NCI-H2196 (cell line): ENCODE results near the gene PIMREG.

ENCODE experiments used
- DNase-seq: peaks from one replicate; lab custom pipeline; 2025; ENCODE audit not compliant: unreplicated experiment; lab: John Stamatoyannopoulos, UW

PIMREG gene

GRCh38 chr17:6437956-6438355 is 6.3 kb upstream of the PIMREG start:
- DNase-seq: no peak

DNA sequence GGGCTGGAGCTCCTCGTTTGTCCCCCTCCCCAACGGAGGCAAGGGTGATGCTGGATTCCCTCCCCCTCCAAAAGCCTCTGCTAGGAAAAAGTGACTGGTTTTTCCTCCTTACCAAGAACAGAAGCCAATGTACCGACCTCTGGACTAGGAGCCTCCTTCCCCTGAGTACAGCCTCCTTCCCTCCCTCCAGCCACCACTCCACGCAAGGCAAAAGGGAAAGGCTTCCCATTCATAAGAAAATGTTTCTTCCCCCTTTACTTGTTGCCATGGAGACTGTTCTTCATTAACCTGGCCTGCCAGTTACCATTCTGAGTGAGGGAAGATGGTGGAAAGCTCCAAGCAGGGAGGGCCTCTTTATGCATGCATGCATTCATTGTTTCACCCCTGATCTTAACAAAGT is 4.3 kb upstream of the PIMREG start:
- peak; percentile 2 for DNase-seq

DNA sequence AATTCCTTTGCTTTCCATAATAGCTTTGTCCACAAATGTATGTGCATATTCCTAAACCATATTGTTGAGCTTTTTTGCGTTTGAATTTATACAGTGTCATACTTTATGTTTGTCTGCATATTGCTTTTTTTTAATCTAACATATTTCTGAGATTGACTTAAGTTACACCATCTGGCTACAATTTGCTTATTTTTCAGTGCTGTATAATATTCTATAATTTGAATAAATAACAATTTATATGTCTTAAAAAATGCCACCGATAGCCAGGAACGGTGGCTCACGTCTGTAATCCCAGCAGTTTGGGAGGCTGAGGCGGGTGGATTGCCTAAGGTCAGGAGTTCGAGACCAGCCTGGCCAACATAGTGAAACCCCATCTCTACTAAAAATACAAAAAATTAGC is 1.5 kb upstream of the PIMREG start:
- DNase-seq: no peak

- no peak for DNase-seq
Observed at GRCh38 chr17:6444571-6445335, 498 bp downstream of the PIMREG start.

GRCh38 chr17:6446516-6447100 is 2.4 kb downstream of the PIMREG start:
- DNase-seq: no peak

DNA sequence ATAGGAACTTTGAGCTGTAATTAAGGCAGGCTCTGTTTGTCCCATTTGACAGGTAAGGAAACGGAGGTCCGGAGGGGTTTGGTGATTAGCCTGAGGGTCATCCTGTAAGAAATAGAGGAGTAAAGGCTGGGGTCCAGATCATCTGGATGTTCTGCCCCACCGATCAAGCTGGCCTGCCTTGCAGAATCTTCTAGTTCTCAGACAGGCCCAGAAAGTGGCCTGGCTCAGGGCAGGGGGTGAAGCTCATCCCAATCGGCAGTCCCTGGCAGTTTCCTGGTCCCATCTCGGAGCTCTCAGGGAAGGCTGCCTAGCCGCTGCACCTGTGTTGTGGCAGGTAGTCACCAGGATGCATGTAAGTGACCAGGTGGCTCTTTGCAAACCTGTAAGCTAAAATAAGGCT is 4.2 kb downstream of the PIMREG start:
- DNase-seq: no peak

DNA sequence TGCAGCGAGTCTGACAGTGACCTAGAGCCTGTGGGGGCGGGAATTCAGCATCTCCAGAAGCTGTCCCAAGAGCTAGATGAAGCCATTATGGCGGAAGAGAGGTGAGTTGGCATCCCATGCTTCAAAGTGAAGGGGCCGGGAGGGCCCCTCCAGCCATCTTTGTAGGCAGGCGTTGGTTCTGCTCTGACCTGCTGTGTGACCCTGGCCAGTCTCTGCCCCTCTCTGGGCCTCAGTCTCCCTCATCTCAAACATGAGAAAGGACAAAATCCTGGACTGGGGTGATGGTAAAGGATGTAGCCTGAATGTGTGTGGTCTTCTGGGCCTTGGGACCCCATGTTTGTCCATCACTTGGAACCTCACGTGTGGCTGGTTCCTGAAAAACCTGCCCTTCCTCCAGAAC is 5.1 kb downstream of the PIMREG start:
- no peak for DNase-seq

DNA sequence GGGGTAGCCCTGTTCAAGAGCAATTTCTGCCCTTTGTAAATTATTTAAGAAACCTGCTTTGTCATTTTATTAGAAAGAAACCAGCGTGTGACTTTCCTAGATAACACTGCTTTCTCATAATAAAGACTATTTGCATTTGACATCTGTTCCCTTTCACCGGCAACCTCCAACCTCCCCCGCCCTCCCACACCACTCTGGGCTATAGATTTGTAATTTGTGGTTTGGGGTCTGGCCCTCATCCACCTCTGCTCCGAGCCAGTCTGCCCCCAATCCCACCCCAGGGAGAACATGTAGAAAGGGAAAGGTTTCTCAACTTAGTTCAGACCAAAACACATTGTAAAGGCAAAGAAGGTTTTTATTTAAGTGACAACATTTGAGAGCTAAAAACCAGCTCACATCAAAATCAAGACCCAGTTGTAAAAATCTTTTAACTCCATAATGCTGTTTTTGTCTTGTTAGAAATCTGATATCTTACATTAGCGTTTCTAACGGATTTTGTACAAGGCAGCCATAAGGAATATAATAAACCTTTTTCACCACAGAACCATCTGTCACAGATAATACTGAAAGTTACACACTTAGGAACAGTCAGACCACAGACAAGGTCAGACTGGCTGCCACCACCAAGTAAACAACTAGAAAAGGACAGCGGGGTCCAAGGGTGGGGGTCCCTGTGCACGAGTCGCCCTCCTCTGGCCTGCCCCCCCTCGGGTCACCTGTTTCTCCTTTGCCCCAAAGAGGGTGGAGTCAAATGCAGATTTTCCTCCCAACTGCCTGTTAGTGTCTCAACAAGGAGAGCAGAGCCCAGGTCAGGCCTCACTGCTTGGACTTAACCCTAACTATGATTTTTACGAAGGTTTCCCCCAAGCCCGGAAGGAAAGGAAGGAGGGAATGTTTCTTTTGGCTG is 6.9 kb downstream of the PIMREG start:
- DNase-seq: no peak

DNA sequence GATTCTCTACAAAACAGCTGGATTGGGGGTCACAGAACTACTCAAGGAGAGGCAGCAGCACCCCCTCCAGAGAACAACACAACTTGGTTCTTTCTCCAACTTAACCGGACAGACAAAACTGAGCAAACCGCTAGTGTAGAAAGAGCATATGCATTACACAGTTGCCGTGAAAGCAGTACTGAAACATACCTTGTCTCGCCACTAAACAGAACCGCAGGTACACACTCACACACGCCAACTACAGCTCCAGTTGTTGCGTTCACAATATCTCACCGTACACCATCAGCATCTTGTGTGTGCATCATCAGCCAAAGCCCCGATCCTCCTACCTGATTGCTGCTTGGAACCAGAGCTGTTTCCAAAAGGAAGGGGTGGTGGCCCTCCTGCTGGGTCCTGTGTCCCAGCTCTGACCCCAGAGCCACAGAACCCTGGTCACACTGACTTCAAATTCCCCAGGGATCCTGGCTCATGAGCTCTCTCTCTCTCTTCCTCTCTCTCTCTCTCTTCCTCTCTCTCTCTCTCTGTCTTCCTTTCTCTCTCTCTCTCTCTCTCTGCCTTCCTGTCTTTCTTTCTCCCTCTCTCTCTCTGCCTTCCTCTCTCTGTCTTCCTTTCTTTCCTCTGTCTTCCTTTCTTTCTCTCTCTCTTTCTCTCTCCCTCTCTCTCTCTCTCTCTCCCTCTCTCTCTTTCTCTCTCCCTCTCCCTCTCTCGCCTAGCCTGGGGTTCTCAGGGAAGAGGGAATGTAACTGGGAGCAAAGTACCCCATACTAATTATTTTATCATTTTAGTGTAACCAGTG is 8.4 kb downstream of the PIMREG start:
- DNase-seq: no peak

DNA sequence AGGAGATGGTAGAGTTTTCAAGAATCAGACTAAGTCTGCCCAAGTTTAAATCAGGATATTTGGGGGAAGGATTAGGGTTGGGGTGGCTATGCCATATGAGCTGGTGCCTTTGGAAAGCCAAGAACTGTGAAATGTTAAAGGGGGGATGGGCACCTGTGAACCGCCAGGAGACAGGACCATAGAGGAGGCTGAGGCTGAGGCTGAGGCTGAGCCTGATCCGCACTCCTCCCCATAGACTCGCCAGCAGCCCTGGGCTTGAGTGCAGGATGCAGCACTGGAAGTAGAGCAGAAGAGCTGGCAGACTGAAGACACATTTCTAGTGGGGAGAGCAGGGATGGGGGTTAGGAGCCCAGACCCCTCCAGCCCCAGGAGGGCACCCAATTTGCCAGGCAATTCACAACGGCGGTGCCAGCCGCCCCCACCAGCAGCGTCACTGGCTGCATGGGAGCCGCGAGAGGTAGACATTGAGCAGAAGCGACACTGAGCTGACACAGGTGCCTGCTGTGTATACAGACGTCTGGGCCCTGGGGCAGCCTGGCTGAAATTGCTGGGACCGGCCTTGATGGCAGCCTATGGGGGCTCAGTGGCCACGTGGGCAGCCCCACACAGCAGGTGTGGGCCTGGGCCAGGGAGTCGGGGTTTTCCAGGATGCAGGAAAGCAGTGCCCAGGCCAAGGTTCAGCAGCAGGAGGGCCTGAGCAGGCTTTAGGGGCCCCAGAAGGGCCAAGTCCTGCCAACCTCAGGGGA is 9.2 kb downstream of the PIMREG start:
- DNase-seq: no peak

DNA sequence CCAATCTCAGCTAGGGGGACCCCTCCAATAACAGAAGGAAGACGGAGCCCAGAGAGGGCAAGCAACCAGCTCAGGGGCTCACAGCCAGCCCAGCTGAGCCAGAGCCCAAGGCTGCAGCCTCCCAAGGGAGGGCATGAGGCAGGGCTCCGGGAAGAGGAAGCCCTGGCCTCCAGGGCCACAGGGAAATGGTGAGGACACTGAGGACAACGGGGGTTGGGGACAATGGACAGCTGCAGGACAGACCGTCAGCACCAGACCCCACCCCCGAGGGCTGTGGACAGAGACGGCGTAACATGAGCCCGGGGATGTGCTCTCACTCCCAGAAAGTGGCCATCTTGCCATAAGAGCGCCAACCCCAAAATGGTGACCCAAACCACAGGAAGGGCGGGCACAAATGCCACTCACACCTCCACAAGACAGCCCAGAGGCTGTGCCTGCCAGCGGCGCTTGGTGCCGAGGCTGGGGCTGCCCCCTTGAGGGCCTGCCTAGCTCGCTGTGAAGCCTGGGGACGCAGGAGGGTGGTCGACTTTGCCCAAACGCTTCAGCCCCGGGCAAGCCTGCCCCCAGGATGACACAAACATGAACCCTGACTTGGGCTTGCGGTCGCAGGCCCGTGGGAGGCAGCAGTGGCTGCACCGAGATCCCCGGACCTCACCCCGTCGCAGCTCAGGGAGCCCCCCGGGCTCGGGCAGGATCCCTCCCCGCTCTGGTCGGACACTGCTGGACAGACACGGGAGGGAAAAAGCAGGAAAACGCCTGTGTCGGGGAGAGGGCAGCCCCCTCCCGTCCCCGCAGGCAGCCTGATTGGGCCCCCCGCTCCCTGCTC is 10.5 kb downstream of the PIMREG start:
- no peak for DNase-seq

GRCh38 chr17:6455321-6455705 is 11.1 kb downstream of the PIMREG start:
- DNase-seq: peak; percentile 66

DNA sequence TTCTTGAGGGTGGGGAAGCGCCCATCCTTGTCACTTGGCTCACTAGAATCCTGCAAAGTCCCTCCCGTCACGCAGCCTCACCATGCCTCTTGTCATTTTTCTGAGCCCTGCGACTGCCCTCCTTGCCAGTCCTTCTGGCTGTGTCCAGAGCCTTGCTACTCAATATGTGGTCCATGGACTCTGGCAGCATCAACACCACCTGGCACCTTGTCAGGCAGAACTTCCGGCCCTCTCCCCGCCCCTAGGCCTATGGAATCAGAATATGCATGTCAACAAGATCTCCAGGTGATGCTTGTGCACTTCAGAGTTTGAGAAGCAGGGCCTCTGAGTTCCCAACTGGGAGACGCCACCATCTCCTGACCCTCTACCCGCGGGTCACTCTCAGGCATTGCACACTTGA is 12.1 kb downstream of the PIMREG start:
- peak; percentile 49 for DNase-seq

- DNase-seq: peak; percentile 40
Observed at GRCh38 chr17:6456914-6457687, 12.8 kb downstream of the PIMREG start.

GRCh38 chr17:6457688-6458459 is 13.6 kb downstream of the PIMREG start:
- DNase-seq: no peak

DNA sequence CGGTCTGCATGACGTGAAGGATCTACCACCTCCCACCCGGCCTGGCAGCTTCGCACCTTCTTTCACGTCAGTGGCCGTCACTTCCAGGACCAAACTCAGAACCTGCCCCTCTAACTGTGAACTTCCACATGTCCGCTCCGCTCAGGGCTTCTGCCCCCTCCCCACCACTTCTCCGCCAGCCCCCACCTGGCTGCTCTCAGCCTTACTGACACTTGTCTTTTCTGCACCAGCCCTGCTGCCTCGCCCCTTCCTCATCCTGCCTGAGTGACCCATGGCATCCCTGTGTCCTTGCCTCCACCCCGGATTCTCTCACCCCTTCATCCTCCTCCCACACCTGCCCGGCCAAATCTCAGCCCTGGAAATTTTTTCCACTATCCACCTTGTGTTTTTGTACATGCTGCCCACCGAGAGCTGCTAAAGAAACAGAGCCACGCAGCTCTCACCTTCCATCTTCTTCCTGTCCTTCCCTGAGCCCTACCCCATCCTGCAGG is 14.2 kb downstream of the PIMREG start:
- no peak for DNase-seq

DNA sequence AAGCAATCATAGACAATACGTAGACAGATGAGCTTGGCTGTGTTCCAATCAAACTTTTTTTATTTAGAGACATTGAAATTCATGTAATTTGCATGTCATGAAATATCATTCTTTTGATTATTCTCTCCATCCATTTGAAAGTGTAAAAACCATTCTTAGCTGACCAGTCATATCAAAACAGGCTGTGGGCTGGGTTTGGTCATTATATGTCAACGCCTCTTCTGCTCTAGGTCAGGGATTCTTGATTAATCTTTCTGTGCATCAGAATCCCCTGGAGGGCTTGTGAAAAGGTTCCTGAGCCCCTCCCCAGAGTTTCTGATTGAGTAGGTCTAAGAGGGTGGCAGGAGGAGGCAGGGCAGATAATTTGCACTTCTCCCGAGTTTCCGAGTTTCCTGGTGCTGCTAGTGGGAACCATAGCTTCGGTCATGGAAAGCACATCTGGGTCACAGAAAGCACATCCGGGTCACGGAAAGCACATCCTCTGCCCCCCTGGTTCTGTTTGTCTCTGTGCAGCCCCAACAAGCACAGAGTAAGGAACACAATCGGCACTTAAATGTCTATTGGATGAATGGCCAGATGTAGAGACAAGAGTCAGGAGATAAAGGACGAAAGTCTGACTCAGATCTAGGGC is 16.4 kb downstream of the PIMREG start:
- no peak for DNase-seq
